Dedifferentiated amniotic fluid mesenchymal stem cell (primary cell): ENCODE data around the gene ELP5.

Experiments
- DNase-seq: peaks from one replicate; pipeline ENCODE4 v3.0.0-alpha.2; 2016; ENCODE audit errors: extremely low spot score

The ELP5 gene, protein sequence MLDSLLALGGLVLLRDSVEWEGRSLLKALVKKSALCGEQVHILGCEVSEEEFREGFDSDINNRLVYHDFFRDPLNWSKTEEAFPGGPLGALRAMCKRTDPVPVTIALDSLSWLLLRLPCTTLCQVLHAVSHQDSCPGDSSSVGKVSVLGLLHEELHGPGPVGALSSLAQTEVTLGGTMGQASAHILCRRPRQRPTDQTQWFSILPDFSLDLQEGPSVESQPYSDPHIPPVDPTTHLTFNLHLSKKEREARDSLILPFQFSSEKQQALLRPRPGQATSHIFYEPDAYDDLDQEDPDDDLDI

DNA sequence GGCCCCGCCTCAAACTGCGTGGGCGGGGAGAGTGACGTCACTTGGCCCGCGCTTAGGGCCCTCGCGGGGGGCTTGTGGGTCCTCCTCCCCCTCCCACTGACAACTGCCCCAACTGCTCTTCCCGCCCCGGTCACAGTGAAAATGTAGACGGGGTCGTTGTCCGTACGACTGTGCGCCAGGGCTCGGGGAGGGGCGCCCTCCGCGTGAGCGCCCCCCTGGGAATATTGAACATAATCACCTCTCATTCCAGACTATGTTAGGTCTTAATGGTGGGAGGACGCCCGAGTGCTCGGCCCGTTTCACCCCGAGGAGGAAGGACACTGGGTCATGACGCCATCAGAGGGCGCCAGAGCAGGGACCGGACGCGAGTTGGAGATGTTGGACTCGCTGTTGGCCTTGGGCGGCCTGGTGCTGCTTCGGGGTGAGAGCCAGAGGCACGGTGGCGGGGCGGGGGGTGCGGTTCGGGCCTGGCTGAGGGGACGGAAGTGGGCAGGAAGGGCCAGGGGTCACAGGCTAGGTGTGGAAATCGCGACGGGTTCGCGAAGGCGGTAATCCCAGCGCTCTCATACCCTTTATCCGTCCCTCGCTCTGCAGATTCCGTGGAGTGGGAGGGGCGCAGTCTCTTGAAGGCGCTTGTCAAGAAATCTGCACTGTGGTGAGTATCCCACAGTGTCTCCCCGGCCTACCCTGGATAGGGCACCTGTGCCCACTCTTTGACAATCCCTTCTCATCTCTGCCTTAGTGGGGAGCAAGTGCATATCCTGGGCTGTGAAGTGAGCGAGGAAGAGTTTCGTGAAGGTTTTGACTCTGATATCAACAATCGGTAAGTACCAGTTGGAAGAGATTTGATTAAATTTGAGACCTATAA is at the start of gene ELP5:
ELP5 (plus strand) TSS at position 40 of the 868 bp plus-strand sequence; CDS start at position 376, 336 bp downstream.
- DNase-seq: peak; percentile 93

DNA sequence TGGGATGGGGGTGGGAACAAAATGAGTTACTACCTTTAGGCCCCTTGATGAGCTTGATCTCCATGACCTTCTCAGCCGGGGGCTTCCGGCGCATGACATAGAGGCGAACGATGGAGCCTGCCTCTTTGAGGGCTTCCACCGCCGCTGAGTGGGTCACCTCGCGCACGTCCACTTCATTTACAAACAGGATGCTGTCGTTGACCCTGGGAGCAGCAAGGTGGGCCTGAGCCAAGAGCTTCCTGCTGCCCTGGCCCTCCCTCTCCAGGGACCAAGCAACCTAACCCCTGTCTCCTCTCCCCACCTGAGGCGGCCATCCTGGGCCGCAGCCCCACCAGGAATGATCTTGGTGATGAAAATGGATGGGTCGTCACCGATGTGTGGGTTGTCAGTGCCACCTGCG is 48.6 kb upstream of the ELP5 start:
- DNase-seq: no peak

DNA sequence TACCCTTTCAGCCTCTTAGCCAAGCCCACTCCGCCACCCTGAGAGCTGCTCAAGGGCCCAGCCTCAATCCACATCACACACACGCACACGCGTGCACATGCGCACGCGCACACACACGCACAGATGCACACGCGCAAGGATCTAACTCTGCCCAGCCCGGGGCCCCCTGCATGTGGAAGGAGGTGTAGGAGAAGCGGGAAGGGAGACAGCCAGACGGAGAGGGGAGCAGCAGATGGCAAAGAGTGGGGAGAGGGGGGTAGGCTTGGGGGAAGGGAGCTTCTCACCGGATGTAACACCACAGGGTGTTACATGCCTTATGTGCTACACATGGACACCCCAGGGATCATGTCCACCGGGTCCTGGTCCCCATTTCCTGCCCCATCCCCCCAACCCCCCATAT is 47.7 kb upstream of the ELP5 start:
- no peak for DNase-seq

DNA sequence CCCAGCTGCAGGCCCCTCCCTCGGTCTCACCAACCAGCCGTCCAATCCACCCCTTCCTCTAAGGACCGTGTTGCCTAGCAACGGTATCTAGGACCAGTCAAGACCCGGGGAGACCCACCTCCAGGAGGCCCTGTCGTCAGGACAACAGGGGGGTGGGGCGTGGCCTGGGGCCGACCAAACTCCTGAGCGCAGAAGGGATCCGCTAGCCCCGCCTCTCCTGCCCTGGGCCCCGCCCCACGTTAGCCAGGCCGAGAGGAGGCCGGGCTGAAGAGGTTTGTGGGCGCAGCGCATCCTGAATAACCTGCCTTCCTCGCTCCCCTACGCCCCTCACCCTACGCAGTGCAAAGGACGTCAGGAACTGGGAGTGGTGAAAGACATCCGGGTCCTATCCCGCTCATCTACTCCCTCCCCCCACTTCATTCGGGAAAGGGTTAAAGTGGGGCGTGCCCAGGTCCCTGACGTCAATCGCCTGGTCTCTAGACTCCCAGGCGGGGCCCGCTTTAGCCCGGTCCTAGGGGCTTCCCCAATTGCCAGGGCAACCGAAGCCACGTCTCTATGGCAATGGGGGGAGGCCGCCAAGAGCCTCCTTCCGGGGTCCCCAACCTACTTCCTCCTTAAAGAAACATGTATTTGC is 47.1 kb upstream of the ELP5 start:
- no peak for DNase-seq

DNA sequence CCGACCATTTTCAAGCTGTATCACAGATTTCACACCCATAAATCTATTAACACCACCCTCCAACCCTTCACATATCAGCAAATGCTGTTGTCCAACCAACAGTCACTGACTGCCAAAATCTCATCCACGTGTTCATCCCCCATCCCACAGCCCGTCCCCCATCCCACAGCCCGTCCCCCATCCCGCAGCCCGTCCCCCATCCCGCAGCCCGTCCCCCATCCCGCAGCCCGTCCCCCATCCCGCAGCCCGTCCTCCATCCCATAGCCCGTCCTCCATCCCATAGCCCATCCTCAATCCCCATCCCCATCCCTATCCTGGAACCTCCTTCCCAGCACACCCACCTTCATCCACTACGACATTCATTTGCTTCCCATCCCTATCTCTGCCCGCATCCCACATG is 46.5 kb upstream of the ELP5 start:
- no peak for DNase-seq

DNA sequence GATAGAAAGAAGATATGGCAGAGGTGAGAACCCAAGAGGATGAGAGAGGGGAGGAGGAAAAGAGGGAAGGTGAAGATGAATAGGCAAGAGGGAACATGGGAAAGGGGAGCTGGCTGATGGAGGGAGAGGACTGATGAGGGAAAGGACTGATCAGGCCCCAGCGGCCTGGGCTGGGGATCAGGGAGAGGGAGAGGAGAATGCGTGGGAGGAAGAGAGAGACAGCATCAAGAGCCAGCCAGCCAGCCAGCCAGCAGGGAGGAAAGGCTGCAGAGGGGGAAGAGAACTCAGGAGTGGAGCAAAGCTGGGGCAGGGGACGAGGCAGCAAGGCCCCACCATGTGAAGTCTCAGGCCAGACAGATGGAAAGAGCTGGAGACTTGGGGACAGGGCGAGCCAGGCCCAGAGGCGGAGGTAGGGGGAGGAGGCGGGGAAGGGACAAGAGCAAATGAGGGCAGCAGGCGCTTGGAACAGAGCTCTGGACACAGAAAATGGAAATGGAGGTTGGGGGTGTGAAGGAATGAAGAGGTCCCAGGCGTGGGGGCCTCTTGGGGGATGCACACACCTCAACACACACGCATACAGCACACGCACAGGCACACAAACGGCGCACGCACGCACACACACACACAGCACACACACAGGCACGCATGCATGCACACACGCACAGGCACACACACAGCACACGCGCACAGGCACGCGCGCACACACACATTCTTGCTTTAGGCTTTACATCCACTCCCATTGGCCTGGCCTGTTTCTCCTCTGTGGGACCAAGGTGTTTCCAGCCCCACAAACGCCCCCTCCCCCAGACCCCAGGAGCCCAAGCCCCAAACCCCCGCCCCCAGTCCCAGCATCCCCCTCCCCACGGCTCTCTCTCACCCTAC is 44.7 kb upstream of the ELP5 start:
- DNase-seq: no peak

DNA sequence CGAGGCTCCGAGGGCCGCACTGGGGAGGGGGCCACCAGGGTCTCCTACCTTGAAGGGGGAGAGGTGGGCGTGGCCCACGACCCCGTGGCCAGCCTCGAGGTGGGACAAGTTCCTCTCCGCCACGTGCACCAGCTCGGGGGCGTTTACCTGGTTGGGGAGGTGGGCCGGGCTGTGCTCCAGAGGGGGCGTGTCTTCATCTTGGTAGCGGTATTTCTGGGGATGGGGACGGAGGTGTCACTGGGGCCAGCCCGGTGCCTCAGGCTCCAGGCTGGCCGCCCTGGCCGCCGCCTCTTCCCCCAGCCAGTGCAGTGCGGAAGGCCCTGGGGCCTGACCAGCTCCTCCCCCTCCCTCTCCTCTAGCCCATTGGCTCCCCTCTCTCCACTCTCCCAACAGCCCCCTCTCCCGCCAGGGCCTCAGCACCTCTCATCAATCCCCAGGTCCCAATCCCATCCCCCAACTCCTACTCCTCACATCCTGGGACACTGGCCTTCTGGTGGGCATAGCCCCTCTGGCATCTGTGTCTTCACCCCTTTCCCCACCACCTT is 43.9 kb upstream of the ELP5 start:
- DNase-seq: no peak

DNA sequence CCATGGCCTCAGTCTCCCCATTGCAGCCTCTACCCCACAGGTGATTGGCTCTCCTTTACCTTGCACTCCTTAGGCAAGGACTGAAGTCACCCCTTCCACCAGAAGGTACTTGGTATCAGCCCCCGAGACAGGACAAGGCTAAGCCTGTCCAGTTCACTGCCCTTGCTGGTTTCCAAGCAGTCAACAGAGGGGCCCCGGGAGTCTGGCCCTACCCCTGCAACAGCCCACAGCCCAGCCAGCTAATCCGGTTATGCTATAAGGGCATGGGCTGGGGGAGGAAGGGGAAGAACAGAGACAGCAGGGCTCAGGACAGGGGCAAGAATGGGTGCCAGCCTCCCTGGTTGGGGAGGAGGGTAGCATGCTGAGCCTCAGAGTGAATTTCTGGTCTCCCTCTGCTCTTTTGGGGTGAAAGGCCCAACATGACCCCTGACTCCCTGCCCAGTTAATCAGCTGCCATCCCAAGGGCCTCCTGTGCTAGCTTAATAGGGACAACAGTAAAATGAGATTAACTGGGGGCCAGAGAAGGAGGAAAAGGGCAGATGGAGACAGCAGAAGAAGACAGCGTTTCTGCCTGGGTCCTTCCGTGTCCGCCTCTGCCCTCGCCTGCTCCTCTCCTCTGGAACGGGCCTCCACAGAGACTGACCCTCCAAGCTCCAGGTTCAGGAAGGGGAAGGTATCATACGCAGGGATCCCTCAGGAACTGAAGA is 43.1 kb upstream of the ELP5 start:
- DNase-seq: no peak

DNA sequence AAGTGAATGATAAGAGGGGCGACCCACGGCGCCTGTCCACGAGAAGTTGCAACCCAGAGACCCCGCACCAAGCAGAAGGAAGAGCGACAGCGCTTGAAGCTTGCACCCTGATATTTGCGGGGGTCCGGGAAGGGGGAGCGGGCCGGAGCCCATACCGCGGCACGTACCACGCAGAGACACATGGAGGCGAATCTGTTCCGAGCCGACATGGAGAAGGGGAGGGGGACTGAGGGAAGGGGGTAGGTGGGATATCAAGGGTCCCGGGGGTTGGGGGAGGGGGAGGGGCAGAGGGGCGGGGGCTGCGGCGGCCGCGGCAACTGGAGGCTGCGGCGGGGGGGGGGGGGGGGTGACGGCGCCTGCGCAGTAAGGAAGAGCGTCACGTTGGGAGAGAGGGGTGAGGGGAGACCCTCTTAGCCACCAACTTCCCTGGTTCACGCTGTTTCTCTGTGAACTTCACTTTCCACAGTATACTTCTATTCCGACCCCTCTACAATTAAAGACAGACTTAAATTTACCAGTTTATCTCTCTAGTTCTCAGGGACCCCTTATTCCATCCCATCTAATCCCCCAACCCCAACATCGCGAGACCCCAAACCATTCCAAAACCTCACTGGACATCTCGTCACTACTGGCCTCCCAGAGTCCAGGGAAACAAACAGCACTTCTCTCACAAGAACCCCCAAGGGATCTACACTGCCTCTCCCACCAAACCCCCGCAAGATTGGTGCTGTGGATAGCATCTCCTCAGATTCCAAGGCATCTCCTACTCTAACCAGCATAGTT is 40.3 kb upstream of the ELP5 start:
- no peak for DNase-seq

DNA sequence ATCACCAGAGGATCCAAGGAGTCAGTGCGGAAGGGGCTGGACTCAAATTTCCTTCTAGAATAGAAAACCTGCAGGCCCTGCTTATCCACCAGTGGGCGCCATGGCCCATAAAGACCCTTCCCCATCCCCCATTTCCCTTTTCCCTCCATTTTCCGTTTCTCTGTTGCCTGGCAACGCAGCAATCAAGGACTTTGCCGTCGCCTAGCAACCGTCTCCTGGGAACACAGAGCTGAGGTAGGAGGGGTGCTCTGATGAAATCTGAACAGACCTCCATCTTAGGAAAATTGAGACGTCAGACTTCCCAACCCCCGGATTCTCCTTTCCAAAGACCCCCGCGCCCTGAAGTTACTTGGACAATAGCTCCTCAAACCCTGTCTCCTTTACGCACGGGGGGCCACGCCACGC is 38.1 kb upstream of the ELP5 start:
- DNase-seq: peak; percentile 21

DNA sequence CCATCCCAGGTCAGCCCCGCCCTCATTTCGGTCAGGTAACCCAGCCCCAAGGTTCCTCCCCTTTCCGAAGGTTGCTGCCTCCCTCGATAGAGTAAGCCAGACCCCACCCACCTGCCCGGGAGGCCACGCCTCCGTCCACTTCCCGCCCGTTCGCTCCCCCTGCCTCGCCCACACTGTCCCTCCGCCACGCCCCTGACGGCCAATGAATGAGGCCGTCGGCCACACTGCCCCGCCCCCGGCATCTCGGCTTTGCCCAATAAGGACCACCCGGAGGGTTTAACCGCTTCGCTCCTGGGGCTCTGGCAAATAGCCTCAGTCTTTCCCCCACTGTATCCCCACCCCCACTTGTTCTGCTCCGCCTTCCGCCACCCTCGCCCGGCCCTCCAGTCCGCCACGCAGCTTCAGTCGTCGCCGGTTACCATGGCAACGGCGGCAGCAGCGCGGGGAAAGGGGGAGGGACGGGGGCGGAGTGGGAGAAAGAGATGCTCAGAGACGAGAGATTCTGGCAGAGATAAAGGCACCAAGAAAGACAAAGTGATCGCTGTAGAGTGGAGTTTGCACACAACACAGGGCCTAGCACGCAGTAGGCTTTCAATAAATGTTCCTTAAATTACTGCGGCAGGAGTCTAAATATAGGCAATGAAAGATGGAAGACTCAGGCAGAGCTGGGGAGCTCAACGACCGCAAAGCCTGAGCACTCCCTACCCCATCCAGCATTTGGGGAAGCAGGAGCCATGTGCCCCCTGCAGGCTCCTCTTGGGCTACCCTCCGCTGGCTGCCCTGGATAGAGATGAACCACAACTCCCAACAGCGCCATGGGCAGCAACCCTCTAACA is 37.5 kb upstream of the ELP5 start:
- DNase-seq: peak; percentile 94

DNA sequence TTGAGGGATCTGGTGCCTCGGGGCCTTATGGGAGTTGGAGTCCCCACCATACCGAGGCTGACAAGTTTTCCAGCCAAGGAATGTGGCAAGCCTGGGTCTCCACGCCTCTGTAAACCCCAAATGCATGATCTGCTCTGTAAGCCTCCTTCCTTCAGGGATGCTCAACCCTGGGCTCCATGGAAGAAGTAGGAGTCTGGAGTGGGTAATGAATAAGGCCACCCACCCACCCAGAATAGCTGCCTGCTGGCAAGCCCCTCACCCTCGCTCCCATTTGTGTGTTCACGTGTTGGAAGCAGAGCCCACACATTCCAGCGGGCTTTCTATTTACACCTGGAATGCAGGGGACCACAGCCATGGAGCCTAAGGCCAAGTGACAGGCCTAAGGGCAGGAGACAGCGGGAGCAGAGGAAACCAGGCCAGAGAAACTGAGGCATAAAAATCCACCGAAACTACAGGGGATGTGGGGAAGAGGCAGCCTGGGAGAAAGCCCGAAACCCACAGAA is 36.8 kb upstream of the ELP5 start:
- DNase-seq: no peak

DNA sequence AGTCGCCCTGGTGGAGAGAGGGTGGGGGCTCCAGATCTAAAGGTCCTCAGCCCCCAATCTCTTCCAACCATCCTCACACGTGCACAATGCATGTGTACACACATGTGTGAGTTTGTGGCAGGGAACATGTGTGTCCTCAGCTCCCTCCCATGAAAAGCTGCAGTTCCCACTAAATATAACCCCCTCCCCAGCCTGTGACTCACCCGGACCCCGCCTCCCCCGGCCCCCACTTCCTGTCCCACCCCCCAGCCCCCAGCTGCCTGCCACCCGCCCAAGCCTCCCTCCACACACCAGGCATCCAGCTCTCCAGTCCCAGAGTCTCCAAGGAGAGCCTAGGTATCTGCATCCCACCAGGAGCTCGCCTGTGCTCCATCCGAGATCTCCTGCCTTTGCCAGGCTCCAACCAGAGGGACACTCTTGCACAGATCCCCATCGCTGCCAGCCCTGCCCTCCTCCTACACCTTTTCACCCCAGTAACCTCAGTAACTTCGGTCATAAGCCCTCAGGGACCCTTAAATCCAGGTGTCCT is 36.3 kb upstream of the ELP5 start:
- DNase-seq: no peak

DNA sequence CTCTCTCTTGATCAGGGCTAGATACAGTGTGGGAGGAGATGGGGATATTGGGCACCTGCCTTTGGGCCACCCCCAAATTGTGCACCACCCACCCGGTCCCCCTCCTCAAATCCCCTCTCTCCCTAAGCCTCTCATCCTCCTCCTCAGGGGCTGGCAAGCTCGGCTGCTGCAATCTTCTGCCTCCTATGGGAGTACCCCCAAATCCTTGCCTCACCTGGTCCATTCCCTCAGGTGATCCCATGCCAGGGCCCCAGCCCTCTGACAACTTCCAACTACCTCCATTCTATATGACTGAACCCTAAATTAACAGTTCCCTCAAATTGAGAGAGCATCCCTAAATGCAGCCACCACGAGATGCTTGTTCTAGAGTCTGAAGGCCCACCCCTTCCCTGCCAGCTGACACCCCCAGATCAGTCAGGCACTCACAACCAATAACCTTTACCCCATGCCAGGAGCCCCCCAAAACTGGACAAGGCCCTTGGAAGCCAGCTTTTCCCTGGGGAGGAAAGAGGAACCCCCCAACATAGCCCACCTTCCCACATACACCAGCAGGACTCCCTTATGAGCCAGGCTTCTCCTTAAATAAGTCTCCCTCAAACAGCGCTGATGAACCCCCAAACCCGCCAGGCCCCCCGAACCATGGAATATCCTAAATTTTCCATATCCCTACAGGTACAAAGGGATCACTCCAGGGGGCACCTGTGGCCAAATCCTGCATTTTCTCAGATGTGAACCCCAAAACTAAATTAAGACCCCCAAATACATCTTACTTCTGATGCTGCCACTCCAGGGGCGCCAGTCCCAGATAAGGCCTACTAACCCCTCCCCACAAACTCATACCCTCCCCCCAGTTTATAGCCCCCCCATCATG is 35.5 kb upstream of the ELP5 start:
- DNase-seq: no peak

DNA sequence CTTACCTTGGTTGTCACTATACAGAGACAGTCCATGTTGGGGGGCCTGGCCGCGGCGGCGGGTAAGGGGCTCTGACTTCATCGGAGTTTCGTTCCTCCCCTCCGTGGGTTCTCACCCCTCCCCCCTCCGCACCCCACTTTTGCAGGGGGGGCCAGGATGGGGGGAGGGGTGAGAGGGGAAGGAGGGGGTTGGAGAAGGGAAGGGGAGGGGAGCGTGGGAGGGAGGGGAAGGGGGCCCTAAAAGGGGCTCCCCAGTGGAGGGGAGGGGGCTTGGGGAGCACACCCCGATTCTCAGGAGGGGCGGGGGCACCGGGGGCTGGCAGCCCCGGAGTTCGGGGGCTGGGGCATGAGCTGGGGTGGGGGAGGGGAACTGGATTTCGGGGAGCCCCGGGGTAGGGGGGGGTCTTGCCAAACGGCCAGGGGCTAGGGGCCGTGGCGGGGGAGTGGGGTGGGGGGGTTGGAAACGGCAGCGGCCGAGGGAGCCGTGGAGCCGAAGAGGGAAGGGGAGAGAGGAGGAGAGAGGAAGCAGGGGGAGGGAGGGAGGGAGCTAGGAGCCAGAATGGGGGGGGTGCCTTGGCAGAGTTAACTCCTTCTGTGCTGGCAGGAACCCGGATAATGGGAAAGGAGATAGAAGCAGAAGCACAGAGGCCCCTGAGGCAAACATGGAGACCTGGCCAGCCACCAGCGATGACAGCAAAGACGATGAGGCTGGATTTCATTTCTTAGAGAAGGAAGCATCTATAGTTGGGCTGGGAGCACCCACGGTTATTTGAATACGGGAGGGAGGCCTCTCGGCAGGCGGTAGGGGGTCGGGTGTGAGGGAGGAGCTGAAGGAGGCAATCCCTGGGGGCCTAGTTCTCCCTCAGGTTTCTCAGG is 34.7 kb upstream of the ELP5 start:
- DNase-seq: peak; percentile 57

DNA sequence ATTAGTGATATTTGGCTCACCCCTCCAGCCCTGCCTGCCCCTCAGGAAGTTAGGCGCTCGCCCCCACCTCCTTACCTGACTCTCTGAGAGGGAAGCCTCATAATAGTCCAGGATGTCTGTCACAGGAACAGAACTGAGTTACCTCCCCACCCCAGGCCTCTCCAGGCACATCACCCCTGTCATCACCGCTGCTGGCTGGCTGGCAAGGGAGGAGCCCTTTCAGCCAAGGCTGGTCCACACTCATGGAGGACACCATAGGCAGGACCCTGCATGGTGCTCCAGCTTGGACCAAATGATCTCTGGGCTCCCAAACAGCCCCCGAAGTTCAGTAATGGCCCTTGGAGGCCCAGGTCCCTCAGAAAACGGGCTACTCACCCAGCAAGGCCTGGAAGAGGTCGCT is 33.8 kb upstream of the ELP5 start:
- DNase-seq: no peak

DNA sequence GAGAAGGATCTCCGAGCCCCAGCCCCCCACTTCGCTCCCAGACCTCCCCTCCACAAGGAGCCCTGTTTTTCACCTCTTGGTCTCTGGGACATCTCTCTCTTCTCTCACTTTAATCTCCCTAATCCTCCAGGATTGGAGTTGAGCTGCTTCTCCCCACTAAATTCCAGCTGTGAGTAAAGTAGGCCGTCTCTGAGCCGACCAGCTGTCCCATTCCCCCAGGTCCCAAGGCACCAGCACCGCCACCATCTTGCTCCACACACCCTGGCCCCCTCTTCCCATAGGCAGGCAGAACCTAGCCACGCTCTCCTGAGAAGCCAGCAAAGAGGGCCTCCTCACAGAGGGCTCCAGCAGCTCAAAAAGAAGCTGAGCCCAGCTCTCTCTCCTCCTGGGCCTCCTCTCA is 33.3 kb upstream of the ELP5 start:
- DNase-seq: no peak
